ENCODE measurements around the gene FBN2.

Gene FBN2

GRCh38 chr5:128559300-128560297 lies 21.6 kb upstream of the FBN2 start:
- no peak for TF ChIP-seq CTCF (conservative IDR thresholded peaks at IDR 0.05; ENCODE audit: low read depth, low read length)
- H3K4me2 ChIP-seq = no peak overlapping the region
- H3K4me3 ChIP-seq (IDR thresholded peaks at IDR 0.05; ENCODE audit: insufficient read depth, low read depth, low read length) = no peak overlapping the region
- no peak overlapping the region for H2AFZ ChIP-seq (ENCODE audit: low read depth)
- no peaks in the 10 kb centered on the region for H3K4me1 ChIP-seq (ENCODE audit: low read depth, poor library complexity, severe bottlenecking)
- H3K27me3 ChIP-seq (ENCODE audit: insufficient read depth, low read depth) = no peaks in the 10 kb centered on the region
- H3K27ac ChIP-seq = no peak overlapping the region
- no peaks in the 10 kb centered on the region for H4K20me1 ChIP-seq (ENCODE audit: insufficient read depth)
- no peaks in the 10 kb centered on the region for H3K79me2 ChIP-seq (ENCODE audit: insufficient read depth, low read depth)
- no peak overlapping the region for H3K9ac ChIP-seq
- H3K36me3 ChIP-seq (ENCODE audit: insufficient read depth) = no peaks in the 10 kb centered on the region

- no peak overlapping the region for H2AFZ ChIP-seq (ENCODE audit: low read depth)
- no peaks in the 10 kb centered on the region for H3K4me1 ChIP-seq (ENCODE audit: low read depth, poor library complexity, severe bottlenecking)
- H3K27ac ChIP-seq = no peak overlapping the region
- H3K27me3 ChIP-seq (ENCODE audit: insufficient read depth, low read depth) = no peaks in the 10 kb centered on the region
- no peak overlapping the region for H3K4me3 ChIP-seq (IDR thresholded peaks at IDR 0.05; ENCODE audit: insufficient read depth, low read depth, low read length)
- no peaks in the 10 kb centered on the region for H4K20me1 ChIP-seq (ENCODE audit: insufficient read depth)
- H3K9ac ChIP-seq = no peak overlapping the region
- no peaks in the 10 kb centered on the region for H3K36me3 ChIP-seq (ENCODE audit: insufficient read depth)
- H3K4me2 ChIP-seq = no peak overlapping the region
- no peaks in the 10 kb centered on the region for H3K79me2 ChIP-seq (ENCODE audit: insufficient read depth, low read depth)
- no peak for TF ChIP-seq CTCF (conservative IDR thresholded peaks at IDR 0.05; ENCODE audit: low read depth, low read length)
These were observed 15.7 kb upstream of the FBN2 start for GRCh38 chr5:128553747-128554146.

GRCh38 chr5:128551476-128551875 lies 13.4 kb upstream of the FBN2 start:
- no peaks in the 10 kb centered on the region for H4K20me1 ChIP-seq (ENCODE audit: insufficient read depth)
- H3K4me3 ChIP-seq (IDR thresholded peaks at IDR 0.05; ENCODE audit: insufficient read depth, low read depth, low read length) = no peak overlapping the region
- no peak overlapping the region for H3K27ac ChIP-seq
- no peak overlapping the region for H3K9ac ChIP-seq
- H2AFZ ChIP-seq (ENCODE audit: low read depth) = no peak overlapping the region
- H3K36me3 ChIP-seq (ENCODE audit: insufficient read depth) = no peaks in the 10 kb centered on the region
- H3K27me3 ChIP-seq (ENCODE audit: insufficient read depth, low read depth) = no peaks in the 10 kb centered on the region
- H3K79me2 ChIP-seq (ENCODE audit: insufficient read depth, low read depth) = no peaks in the 10 kb centered on the region
- H3K4me1 ChIP-seq (ENCODE audit: low read depth, poor library complexity, severe bottlenecking) = no peaks in the 10 kb centered on the region
- no peak for TF ChIP-seq CTCF (conservative IDR thresholded peaks at IDR 0.05; ENCODE audit: low read depth, low read length)
- no peak overlapping the region for H3K4me2 ChIP-seq

GRCh38 chr5:128549496-128549895 lies 11.5 kb upstream of the FBN2 start:
- Histone ChIP-seq H3K27me3 (ENCODE audit: insufficient read depth, low read depth) (no peaks in the 10 kb centered on the region), H3K27ac (no peak overlapping the region), H3K4me1 (ENCODE audit: low read depth, poor library complexity, severe bottlenecking) (no peaks in the 10 kb centered on the region), H3K4me3 (IDR thresholded peaks at IDR 0.05; ENCODE audit: insufficient read depth, low read depth, low read length) (no peak overlapping the region), H3K36me3 (ENCODE audit: insufficient read depth) (no peaks in the 10 kb centered on the region), H2AFZ (ENCODE audit: low read depth) (no peak overlapping the region), H3K79me2 (ENCODE audit: insufficient read depth, low read depth) (no peaks in the 10 kb centered on the region), H3K4me2 (no peak overlapping the region), H3K9ac (no peak overlapping the region), H4K20me1 (ENCODE audit: insufficient read depth) (no peaks in the 10 kb centered on the region)
- no peak for TF ChIP-seq CTCF (conservative IDR thresholded peaks at IDR 0.05; ENCODE audit: low read depth, low read length)
